GM23338 (cell line): ENCODE measurements around the gene LPP. TPM values are rescaled to one million over a fixed set of nuclear protein-coding genes. Genes with fewer than 3 reads are reported as not detected.

Source experiments
- ATAC-seq: fragments of 200-7000 bp; cut with Tn5 transposase; 3 replicates; pipeline ENCODE4 v1.9.1; 2020
- DNase-seq: peaks from one replicate; pipeline ENCODE4 v3.0.0-alpha.2; 2015; ENCODE audit warnings: low spot score
- H2AFZ ChIP-seq: fragments of 200-600 bp; sonication (generic); 2 replicates; pipeline ENCODE4 v1.8.0; 2016; ENCODE audit warnings: antibody characterized with exemption, mild to moderate bottlenecking, moderate library complexity
- H3F3A ChIP-seq: fragments of 200-600 bp; sonication (generic); replicated peaks from 2 replicates; pipeline ENCODE4 v1.8.0; 2017; ENCODE audit warnings: antibody characterized with exemption, mixed run types, low read depth
- H3K27ac ChIP-seq: fragments of 200-600 bp; sonication (generic); 2 replicates; pipeline ENCODE4 v1.6.1; 2016; ENCODE audit warnings: low read depth
- H3K27me3 ChIP-seq: fragments of 200-600 bp; sonication (generic); 2 replicates; pipeline ENCODE4 v1.8.0; 2016; ENCODE audit warnings: mild to moderate bottlenecking, mixed run types, moderate library complexity; ENCODE audit not compliant: insufficient read depth
- H3K36me3 ChIP-seq: fragments of 200-600 bp; sonication (generic); 2 replicates; pipeline ENCODE4 v1.8.0; 2016; ENCODE audit warnings: mild to moderate bottlenecking; ENCODE audit not compliant: insufficient read depth
- H3K4me1 ChIP-seq: fragments of 200-600 bp; sonication (generic); 2 replicates; pipeline ENCODE4 v1.8.0; 2016; ENCODE audit warnings: mild to moderate bottlenecking, moderate library complexity; ENCODE audit not compliant: insufficient read depth
- H3K4me2 ChIP-seq: fragments of 200-600 bp; sonication (generic); 2 replicates; pipeline ENCODE4 v1.7.1; 2017; ENCODE audit warnings: mixed run types
- H3K4me3 ChIP-seq: fragments of 200-600 bp; sonication (generic); 2 replicates; pipeline ENCODE4 v1.6.1; 2016; ENCODE audit warnings: mixed run types
- H3K79me2 ChIP-seq: fragments of 200-600 bp; sonication (generic); replicated peaks from 2 replicates; pipeline ENCODE4 v1.8.0; 2017; ENCODE audit warnings: mild to moderate bottlenecking; ENCODE audit not compliant: insufficient read depth
- H3K9me2 ChIP-seq: fragments of 200-600 bp; sonication (generic); 2 replicates; pipeline ENCODE4 v1.8.0; 2017; ENCODE audit not compliant: insufficient read depth
- H4K20me1 ChIP-seq: fragments of 200-600 bp; sonication (generic); replicated peaks from 2 replicates; pipeline ENCODE4 v1.8.0; 2017; ENCODE audit warnings: mild to moderate bottlenecking; ENCODE audit not compliant: insufficient read depth
- H3K27ac Mint-ChIP-seq: 2 replicates; pipeline ENCODE4 v1.8.0; 2020; ENCODE audit warnings: inconsistent platforms, mild to moderate bottlenecking, moderate library complexity, mixed read lengths
- H3K27me3 Mint-ChIP-seq: 3 replicates; pipeline ENCODE4 v1.8.0; 2022; ENCODE audit warnings: low read depth, mild to moderate bottlenecking, moderate library complexity, mixed read lengths, inconsistent platforms; ENCODE audit not compliant: insufficient read depth, poor library complexity
- H3K36me3 Mint-ChIP-seq: 3 replicates; pipeline ENCODE4 v1.8.0; 2021; ENCODE audit warnings: low read depth, mild to moderate bottlenecking, inconsistent platforms, moderate library complexity, mixed read lengths
- H3K4me1 Mint-ChIP-seq: 3 replicates; pipeline ENCODE4 v1.8.0; 2020; ENCODE audit warnings: mild to moderate bottlenecking, inconsistent platforms, mixed read lengths
- H3K4me3 Mint-ChIP-seq: 3 replicates; pipeline ENCODE4 v1.8.0; 2021; ENCODE audit warnings: moderate library complexity, mild to moderate bottlenecking, inconsistent platforms, mixed read lengths
- H3K9me3 Mint-ChIP-seq: 3 replicates; pipeline ENCODE4 v1.8.0; 2020; ENCODE audit warnings: moderate library complexity, mild to moderate bottlenecking, inconsistent platforms, mixed read lengths
- CREB1 ChIP-seq: fragments of 250-450 bp; sonication (Bioruptor Pico); IDR thresholded peaks from 2 replicates; pipeline ENCODE4 v1.5.0; 2020; ENCODE audit warnings: low read depth, mild to moderate bottlenecking, moderate library complexity
- EZH2 ChIP-seq: fragments of 200-600 bp; sonication (generic); IDR thresholded peaks from one replicate; pipeline ENCODE4 v1.8.0; 2017; ENCODE audit warnings: antibody characterized with exemption, mild to moderate bottlenecking, low read depth; ENCODE audit not compliant: unreplicated experiment
- EZH2phosphoT487 ChIP-seq: fragments of 200-600 bp; sonication (generic); IDR thresholded peaks from one replicate; pipeline ENCODE4 v1.8.1; 2018; ENCODE audit warnings: antibody characterized with exemption; ENCODE audit not compliant: unreplicated experiment
- STAT1 ChIP-seq: IDR thresholded peaks from one replicate; pipeline ENCODE4 v1.6.1; 2016; ENCODE audit warnings: antibody characterized with exemption; ENCODE audit not compliant: unreplicated experiment
- ZNF331 ChIP-seq: fragments of 250-450 bp; sonication (Bioruptor Pico); IDR thresholded peaks from 2 replicates; pipeline ENCODE4 v1.5.0; 2020; ENCODE audit warnings: low read depth, mild to moderate bottlenecking, moderate library complexity
- ZNF462 ChIP-seq: fragments of 250-450 bp; sonication (Bioruptor Pico); IDR thresholded peaks from 2 replicates; pipeline ENCODE4 v1.5.0; 2020; ENCODE audit warnings: mild to moderate bottlenecking, moderate library complexity
- polyA plus RNA-seq: library from polyadenylated mRNA; unstranded; fragments of >200 nt; fragmentation: Nextera tagmentation; extraction: Ambion mirVana; gene quantifications from 2 replicates; pipeline ENCODE4 v1.2.1, GENCODE V29; 2016
- total RNA-seq: library from RNA; depleted of rRNA; stranded (reverse); fragments of >200 nt; shearing (Covaris generic); gene quantifications from 2 replicates; pipeline ENCODE4 v1.2.3, GENCODE V29; 2014
- TF ChIP-seq, protein P1 (sequence below), 2 experiments: fragments of 200-600 bp in 1 of 2; sonication (generic) in 1 of 2; conservative IDR thresholded peaks; 2 replicates each; pipeline versions ENCODE4 v1.5.1 to v1.6.1; 2016 to 2017; ENCODE audit warnings: antibody characterized with exemption in 2 of 2, low read depth in 2 of 2, mild to moderate bottlenecking in 2 of 2, moderate library complexity in 1 of 2
- TF ChIP-seq, protein P2 (sequence below): IDR thresholded peaks from 2 replicates; pipeline ENCODE4 v1.6.1; 2016; ENCODE audit warnings: antibody characterized with exemption
- TF ChIP-seq, protein P3 (sequence below): IDR thresholded peaks from one replicate; pipeline ENCODE4 v1.6.1; 2018; ENCODE audit warnings: antibody characterized with exemption; ENCODE audit not compliant: unreplicated experiment

The LPP gene
- total and polyA plus RNA-seq, 2 experiments from 2014 or later: 23.0 to 35.2 TPM

DNA sequence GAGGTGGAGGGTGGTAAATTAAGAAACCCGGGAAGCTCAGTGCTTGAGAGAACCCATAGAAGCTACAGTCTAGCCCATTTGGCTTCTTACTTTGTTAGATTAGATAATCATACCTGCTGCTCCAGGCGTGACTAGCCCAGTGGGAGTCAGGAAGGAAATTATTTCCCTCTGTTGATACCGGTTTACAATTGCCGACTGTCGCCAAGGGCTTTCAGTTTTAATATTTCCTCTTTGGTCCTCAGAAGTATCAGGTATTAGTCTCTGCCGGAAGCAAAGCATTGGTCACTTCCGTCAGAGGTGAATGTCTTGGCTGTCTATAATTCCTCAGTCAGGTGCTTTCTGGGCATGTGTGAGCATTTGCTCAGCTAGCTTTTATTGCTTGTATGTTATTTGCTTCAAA lies 75.2 kb downstream of the LPP start (continued):
- TF ChIP-seq, protein P1, sequence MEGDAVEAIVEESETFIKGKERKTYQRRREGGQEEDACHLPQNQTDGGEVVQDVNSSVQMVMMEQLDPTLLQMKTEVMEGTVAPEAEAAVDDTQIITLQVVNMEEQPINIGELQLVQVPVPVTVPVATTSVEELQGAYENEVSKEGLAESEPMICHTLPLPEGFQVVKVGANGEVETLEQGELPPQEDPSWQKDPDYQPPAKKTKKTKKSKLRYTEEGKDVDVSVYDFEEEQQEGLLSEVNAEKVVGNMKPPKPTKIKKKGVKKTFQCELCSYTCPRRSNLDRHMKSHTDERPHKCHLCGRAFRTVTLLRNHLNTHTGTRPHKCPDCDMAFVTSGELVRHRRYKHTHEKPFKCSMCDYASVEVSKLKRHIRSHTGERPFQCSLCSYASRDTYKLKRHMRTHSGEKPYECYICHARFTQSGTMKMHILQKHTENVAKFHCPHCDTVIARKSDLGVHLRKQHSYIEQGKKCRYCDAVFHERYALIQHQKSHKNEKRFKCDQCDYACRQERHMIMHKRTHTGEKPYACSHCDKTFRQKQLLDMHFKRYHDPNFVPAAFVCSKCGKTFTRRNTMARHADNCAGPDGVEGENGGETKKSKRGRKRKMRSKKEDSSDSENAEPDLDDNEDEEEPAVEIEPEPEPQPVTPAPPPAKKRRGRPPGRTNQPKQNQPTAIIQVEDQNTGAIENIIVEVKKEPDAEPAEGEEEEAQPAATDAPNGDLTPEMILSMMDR (conservative IDR thresholded peaks at IDR 0.05; ENCODE audit: low read depth in 2 of 2): no peak
- TF ChIP-seq STAT1: no peak

DNA sequence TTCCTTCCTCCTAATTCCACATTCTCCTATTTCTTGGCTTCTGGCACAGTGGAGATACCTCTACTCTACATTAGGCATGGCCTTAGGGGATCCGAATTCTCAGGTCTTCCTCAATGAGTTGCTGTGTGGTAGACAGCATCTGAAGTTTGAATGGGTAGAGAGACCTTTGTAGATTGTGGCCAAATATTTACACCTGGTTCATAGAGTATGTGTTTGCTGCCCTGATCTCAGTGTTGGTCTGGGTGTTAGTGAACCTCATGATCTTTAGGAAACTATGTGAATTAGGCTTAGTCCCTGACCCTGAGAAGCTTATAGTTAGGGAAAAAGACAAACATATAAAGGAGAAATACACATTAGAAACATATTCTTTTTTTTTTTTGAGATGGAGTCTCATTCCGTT lies 75.8 kb downstream of the LPP start:
- 0 out of 3 replicates have a peak, but pooled peaks cover 2% of the 10 kb centered on the region for H3K4me1 Mint-ChIP-seq
- Histone ChIP-seq H3K9me2 (peaks cover 2% of the 10 kb centered on the region; the same call in 1 of the 2 replicates), H3K4me1 (no peaks in the 10 kb centered on the region), H3K4me2 (no peak overlapping the region), H4K20me1 (no peaks in the 10 kb centered on the region), H2AFZ (no peak overlapping the region), H3F3A (no peaks in the 10 kb centered on the region), H3K4me3 (no peak overlapping the region), H3K36me3 (no peaks in the 10 kb centered on the region; the same call in 1 of the 2 replicates), H3K27ac (no peak overlapping the region), H3K79me2 (peaks cover 21% of the 10 kb centered on the region), H3K27me3 (no peaks in the 10 kb centered on the region)
- no peaks in the 10 kb centered on the region for H3K9me3 Mint-ChIP-seq
- H3K36me3 Mint-ChIP-seq: peaks cover 12% of the 10 kb centered on the region; the same call in 1 of the 3 replicates
- H3K4me3 Mint-ChIP-seq: no peak overlapping the region
- 0 out of 2 replicates have a peak overlapping the region, but pooled peaks have one; percentile 8 for H3K27ac Mint-ChIP-seq
- DNase-seq (no peak), ATAC-seq (no peak)
- TF ChIP-seq EZH2phosphoT487 (no peak), CREB1 (CRISPR knock-in tag) (no peak), EZH2 (no peak), ZNF331 (CRISPR knock-in tag) (no peak), ZNF462 (CRISPR knock-in tag) (no peak)
- TF ChIP-seq, protein P2, sequence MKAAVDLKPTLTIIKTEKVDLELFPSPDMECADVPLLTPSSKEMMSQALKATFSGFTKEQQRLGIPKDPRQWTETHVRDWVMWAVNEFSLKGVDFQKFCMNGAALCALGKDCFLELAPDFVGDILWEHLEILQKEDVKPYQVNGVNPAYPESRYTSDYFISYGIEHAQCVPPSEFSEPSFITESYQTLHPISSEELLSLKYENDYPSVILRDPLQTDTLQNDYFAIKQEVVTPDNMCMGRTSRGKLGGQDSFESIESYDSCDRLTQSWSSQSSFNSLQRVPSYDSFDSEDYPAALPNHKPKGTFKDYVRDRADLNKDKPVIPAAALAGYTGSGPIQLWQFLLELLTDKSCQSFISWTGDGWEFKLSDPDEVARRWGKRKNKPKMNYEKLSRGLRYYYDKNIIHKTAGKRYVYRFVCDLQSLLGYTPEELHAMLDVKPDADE: no peak
- TF ChIP-seq, protein P1 (conservative IDR thresholded peaks at IDR 0.05; ENCODE audit: low read depth in 2 of 2): no peak
- TF ChIP-seq, protein P3, sequence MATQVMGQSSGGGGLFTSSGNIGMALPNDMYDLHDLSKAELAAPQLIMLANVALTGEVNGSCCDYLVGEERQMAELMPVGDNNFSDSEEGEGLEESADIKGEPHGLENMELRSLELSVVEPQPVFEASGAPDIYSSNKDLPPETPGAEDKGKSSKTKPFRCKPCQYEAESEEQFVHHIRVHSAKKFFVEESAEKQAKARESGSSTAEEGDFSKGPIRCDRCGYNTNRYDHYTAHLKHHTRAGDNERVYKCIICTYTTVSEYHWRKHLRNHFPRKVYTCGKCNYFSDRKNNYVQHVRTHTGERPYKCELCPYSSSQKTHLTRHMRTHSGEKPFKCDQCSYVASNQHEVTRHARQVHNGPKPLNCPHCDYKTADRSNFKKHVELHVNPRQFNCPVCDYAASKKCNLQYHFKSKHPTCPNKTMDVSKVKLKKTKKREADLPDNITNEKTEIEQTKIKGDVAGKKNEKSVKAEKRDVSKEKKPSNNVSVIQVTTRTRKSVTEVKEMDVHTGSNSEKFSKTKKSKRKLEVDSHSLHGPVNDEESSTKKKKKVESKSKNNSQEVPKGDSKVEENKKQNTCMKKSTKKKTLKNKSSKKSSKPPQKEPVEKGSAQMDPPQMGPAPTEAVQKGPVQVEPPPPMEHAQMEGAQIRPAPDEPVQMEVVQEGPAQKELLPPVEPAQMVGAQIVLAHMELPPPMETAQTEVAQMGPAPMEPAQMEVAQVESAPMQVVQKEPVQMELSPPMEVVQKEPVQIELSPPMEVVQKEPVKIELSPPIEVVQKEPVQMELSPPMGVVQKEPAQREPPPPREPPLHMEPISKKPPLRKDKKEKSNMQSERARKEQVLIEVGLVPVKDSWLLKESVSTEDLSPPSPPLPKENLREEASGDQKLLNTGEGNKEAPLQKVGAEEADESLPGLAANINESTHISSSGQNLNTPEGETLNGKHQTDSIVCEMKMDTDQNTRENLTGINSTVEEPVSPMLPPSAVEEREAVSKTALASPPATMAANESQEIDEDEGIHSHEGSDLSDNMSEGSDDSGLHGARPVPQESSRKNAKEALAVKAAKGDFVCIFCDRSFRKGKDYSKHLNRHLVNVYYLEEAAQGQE: no peak
- peaks cover 2% of the 10 kb centered on the region for H3K27me3 Mint-ChIP-seq
